Measurements from ENCODE around the gene RPS6KA5.
"Not testable (repeated sequence)": the region's sequence is repeated elsewhere in the genome, so short reads cannot be mapped to it uniquely, and the experiment has no call there.

Gene RPS6KA5

GRCh38 chr14:90828642-90829487 is 231.6 kb downstream of the RPS6KA5 start:
- no peak for DNase-seq
- no peak overlapping the region for H3K4me3 ChIP-seq (ENCODE audit: low read depth, low read length)
- no peak overlapping the region for H3K27ac ChIP-seq

GRCh38 chr14:90827919-90828610 is 232.4 kb downstream of the RPS6KA5 start:
- peak; percentile 75 for DNase-seq
- H3K4me3 ChIP-seq (ENCODE audit: low read depth, low read length), result peak overlapping the region; percentile 15
- no peak for TF ChIP-seq CTCF (IDR thresholded peaks at IDR 0.05; ENCODE audit: low read depth, low read length)
- H3K27me3 ChIP-seq (ENCODE audit: insufficient read depth, low read depth, severe bottlenecking), result no peaks in the 10 kb centered on the region
- H3K36me3 ChIP-seq, result no peaks in the 10 kb centered on the region
- no peak overlapping the region for H3K27ac ChIP-seq
- peaks cover 9% of the 10 kb centered on the region for H3K9me3 ChIP-seq (ENCODE audit: severe bottlenecking)

More at GRCh38 chr14:90828642-90829487, 231.6 kb downstream of the RPS6KA5 start:
- Histone ChIP-seq H3K27me3 (ENCODE audit: insufficient read depth, low read depth, severe bottlenecking) (no peaks in the 10 kb centered on the region), H3K36me3 (no peaks in the 10 kb centered on the region), H3K9me3 (ENCODE audit: severe bottlenecking) (peaks cover 9% of the 10 kb centered on the region)
- no peak for TF ChIP-seq CTCF (IDR thresholded peaks at IDR 0.05; ENCODE audit: low read depth, low read length)

GRCh38 chr14:90823542-90823941 is 236.9 kb downstream of the RPS6KA5 start:
- not testable (repeated sequence) for H3K27me3 ChIP-seq (ENCODE audit: insufficient read depth, low read depth, severe bottlenecking); H3K36me3 ChIP-seq; DNase-seq; H3K4me3 ChIP-seq (ENCODE audit: low read depth, low read length); H3K9me3 ChIP-seq (ENCODE audit: severe bottlenecking); H3K27ac ChIP-seq

GRCh38 chr14:90820958-90821357 is 239.5 kb downstream of the RPS6KA5 start:
- DNase-seq, result no peak
- Histone ChIP-seq H3K36me3 (no peaks in the 10 kb centered on the region), H3K27ac (no peak overlapping the region), H3K27me3 (ENCODE audit: insufficient read depth, low read depth, severe bottlenecking) (no peaks in the 10 kb centered on the region), H3K4me3 (ENCODE audit: low read depth, low read length) (no peak overlapping the region), H3K9me3 (ENCODE audit: severe bottlenecking) (peaks cover 9% of the 10 kb centered on the region)
- no peak for TF ChIP-seq CTCF (IDR thresholded peaks at IDR 0.05; ENCODE audit: low read depth, low read length)

GRCh38 chr14:90819734-90820393 is 240.6 kb downstream of the RPS6KA5 start:
- no peak overlapping the region for H3K27ac ChIP-seq
- no peaks in the 10 kb centered on the region for H3K27me3 ChIP-seq (ENCODE audit: insufficient read depth, low read depth, severe bottlenecking)
- no peak for DNase-seq
- no peak overlapping the region for H3K4me3 ChIP-seq (ENCODE audit: low read depth, low read length)
- peaks cover 3% of the 10 kb centered on the region for H3K36me3 ChIP-seq
- peaks cover 4% of the 10 kb centered on the region for H3K9me3 ChIP-seq (ENCODE audit: severe bottlenecking)
- TF ChIP-seq CTCF (IDR thresholded peaks at IDR 0.05; ENCODE audit: low read depth, low read length), result no peak

- H3K9me3 ChIP-seq (ENCODE audit: severe bottlenecking), result no peaks in the 10 kb centered on the region
- H3K27ac ChIP-seq, result no peak overlapping the region
- H3K36me3 ChIP-seq, result peaks cover 9% of the 10 kb centered on the region
- TF ChIP-seq CTCF (IDR thresholded peaks at IDR 0.05; ENCODE audit: low read depth, low read length), result no peak
- DNase-seq, result no peak
- H3K4me3 ChIP-seq (ENCODE audit: low read depth, low read length), result no peak overlapping the region
- no peaks in the 10 kb centered on the region for H3K27me3 ChIP-seq (ENCODE audit: insufficient read depth, low read depth, severe bottlenecking)
Observed at GRCh38 chr14:90818715-90819114, 241.7 kb downstream of the RPS6KA5 start.

Data from WERI-Rb-1 (cell line).